HUES48 (cell line): ENCODE measurements around the gene NRN1.

Source experiments
- H3K27ac ChIP-seq: one replicate; pipeline ENCODE4 v1.7.0; 2013; ENCODE audit warnings: low read depth, low read length, inconsistent platforms
- H3K27me3 ChIP-seq: 2 replicates; pipeline ENCODE4 v1.6.1; 2013; ENCODE audit warnings: mild to moderate bottlenecking, low read length; ENCODE audit not compliant: control insufficient read depth, insufficient read depth
- H3K36me3 ChIP-seq: 2 replicates; pipeline ENCODE4 v1.6.1; 2013; ENCODE audit warnings: low read length; ENCODE audit not compliant: control insufficient read depth, insufficient read depth
- H3K4me1 ChIP-seq: 2 replicates; pipeline ENCODE4 v1.6.1; 2013; ENCODE audit warnings: mild to moderate bottlenecking, low read length; ENCODE audit not compliant: control insufficient read depth, insufficient read depth
- H3K4me3 ChIP-seq: 2 replicates; pipeline ENCODE4 v1.5.1; 2013; ENCODE audit warnings: mild to moderate bottlenecking, low read depth, low read length
- H3K9ac ChIP-seq: 2 replicates; pipeline ENCODE4 v1.6.1; 2013; ENCODE audit warnings: mild to moderate bottlenecking, low read depth, low read length, moderate library complexity
- H3K9me3 ChIP-seq: 2 replicates; pipeline ENCODE4 v1.6.1; 2013; ENCODE audit warnings: low read length; ENCODE audit not compliant: control insufficient read depth, insufficient read depth

The NRN1 gene

DNA sequence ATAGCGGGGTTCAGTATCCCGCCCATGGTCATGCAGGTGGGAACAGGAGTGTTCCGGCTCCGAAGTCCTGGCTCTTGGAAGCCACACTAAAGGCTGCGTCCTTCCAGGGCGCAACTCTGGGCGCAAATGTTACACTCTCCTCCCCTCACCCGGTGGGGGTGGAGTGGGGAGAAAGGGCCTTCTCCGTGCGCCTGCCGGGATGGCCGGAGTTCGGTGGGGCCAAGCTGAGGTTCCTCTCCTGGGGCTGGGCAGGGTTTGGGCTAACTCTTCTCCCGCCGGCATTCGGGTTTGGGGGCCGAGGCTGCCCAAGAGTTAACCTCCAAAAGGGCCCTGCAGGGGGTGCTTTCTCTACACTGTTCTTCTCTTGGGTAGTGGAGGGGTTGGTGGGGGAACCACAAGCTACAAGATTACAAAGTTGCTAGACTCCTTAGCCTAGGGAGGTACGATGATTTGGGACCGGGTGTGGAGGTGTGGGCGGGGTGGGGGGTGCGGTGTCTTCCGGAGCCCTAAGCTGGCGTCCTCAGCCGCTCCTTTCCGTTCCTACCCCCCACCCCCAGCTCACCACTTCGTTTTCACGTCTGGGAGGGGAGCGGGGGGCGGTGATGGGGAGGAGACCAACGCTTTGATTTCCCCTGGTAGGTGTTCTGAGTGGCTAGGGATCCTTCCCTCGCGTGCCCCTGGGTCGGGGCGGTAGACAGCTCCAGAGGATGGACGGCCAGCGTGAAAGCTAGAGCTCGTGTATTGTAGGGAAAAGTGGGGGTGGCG lies 12.3 kb downstream of the NRN1 start:
- Histone ChIP-seq H3K9ac (no peak overlapping the region), H3K4me3 (peak overlapping the region; percentile 35), H3K27ac (no peak overlapping the region), H3K36me3 (no peaks in the 10 kb centered on the region), H3K9me3 (no peaks in the 10 kb centered on the region), H3K4me1 (peaks cover 25% of the 10 kb centered on the region), H3K27me3 (peaks cover 92% of the 10 kb centered on the region)

GRCh38 chr6:5992551-5993225 lies 14.0 kb downstream of the NRN1 start:
- Histone ChIP-seq H3K4me3 (no peak overlapping the region), H3K9ac (no peak overlapping the region), H3K27ac (no peak overlapping the region), H3K4me1 (peaks cover 20% of the 10 kb centered on the region), H3K27me3 (peaks cover 80% of the 10 kb centered on the region), H3K36me3 (no peaks in the 10 kb centered on the region), H3K9me3 (no peaks in the 10 kb centered on the region)

GRCh38 chr6:5990786-5991185 lies 15.9 kb downstream of the NRN1 start:
- H3K9me3 ChIP-seq, result no peaks in the 10 kb centered on the region
- H3K27me3 ChIP-seq, result peaks cover 61% of the 10 kb centered on the region
- H3K4me1 ChIP-seq, result peaks cover 18% of the 10 kb centered on the region
- no peaks in the 10 kb centered on the region for H3K36me3 ChIP-seq
- no peak overlapping the region for H3K27ac ChIP-seq
- no peak overlapping the region for H3K4me3 ChIP-seq
- no peak overlapping the region for H3K9ac ChIP-seq

DNA sequence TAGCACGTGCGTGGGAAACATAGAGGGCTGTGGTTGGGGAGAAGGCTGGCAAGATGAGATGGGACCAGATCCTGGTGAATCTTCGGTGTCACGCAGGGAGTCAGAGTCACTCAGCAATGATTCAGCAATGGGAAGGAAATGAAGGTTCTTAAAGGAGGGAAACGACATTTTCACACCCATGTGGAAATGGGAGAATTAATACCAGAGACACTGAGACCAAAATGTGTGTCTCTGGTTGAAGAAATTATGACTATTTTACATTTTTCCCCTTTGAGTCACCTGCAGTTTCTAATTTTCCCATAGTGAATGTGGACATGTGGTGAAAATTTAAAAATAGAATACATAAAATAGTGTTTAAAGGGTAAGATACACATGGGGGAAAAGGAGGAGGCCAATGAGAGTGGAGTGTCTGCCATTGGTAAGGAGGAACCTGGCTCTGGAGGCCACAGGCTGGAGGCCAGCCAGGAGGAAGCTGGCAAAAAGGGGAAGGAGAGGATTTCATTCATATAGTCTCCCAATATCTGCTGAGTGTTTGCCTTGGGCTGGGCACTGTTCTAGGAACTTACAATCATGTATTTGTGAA lies 17.5 kb downstream of the NRN1 start:
- Histone ChIP-seq H3K27me3 (peaks cover 45% of the 10 kb centered on the region), H3K9me3 (no peaks in the 10 kb centered on the region), H3K9ac (no peak overlapping the region), H3K27ac (no peak overlapping the region), H3K4me1 (peaks cover 9% of the 10 kb centered on the region), H3K36me3 (no peaks in the 10 kb centered on the region), H3K4me3 (no peak overlapping the region)

- no peaks in the 10 kb centered on the region for H3K36me3 ChIP-seq
- H3K9ac ChIP-seq, result no peak overlapping the region
- H3K4me1 ChIP-seq, result no peaks in the 10 kb centered on the region
- no peaks in the 10 kb centered on the region for H3K9me3 ChIP-seq
- peaks cover 25% of the 10 kb centered on the region for H3K27me3 ChIP-seq
- no peak overlapping the region for H3K4me3 ChIP-seq
- no peak overlapping the region for H3K27ac ChIP-seq
Measured at GRCh38 chr6:5986861-5987260, 19.9 kb downstream of the NRN1 start.

DNA sequence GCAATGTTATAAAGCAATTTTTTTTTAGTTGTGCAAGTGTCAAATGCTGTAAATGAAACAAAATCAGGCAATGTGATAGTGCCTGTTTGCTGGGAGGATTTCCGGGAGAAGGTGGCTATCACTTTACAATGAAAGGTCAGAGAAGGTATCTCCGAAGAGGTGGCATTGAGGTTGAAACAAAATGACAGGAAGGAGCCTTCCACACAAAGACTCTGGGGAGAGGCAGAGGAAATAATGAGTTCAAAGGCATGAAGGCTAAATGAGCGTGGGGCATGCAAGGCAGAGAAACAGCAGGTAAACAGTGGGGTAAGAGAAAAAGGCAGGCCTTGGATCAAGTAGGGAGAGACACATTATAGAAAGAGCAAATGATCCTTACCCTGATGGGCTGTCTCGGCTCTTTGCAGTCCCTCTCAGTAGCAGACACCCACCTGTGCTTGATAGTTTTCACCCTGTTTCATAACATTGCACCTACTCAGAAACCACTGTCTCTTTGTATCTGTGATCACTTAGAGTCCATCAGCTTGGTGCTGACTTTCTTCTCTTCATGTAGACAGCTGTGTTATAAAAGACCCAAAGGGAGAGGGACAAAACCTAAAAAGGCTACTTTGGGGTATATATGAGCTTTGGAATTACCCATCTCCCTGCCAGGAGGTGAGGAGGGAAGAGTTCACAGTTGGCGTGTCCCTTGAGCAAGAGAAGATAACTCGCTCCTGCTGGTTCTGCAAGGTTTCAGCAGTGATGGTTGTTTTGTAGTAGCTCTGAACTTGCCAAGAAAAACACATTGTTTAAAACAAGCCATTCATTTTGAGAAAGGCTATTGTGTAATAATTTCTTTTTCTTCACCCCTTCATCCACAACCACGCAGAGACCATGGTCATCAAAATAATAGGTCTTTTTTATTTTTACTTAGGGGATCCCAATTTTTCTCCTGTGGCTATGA lies 22.3 kb downstream of the NRN1 start:
- H3K4me1 ChIP-seq, result no peaks in the 10 kb centered on the region
- no peaks in the 10 kb centered on the region for H3K9me3 ChIP-seq
- H3K27me3 ChIP-seq, result peaks cover 9% of the 10 kb centered on the region; the same call in 1 of the 2 replicates
- H3K9ac ChIP-seq, result no peak overlapping the region
- H3K36me3 ChIP-seq, result no peaks in the 10 kb centered on the region
- no peak overlapping the region for H3K4me3 ChIP-seq
- H3K27ac ChIP-seq, result no peak overlapping the region

GRCh38 chr6:5981126-5982026 lies 25.3 kb downstream of the NRN1 start:
- Histone ChIP-seq H3K9me3 (no peaks in the 10 kb centered on the region), H3K4me3 (no peak overlapping the region), H3K27ac (no peak overlapping the region), H3K4me1 (no peaks in the 10 kb centered on the region), H3K27me3 (peaks cover 4% of the 10 kb centered on the region; the same call in 1 of the 2 replicates), H3K9ac (no peak overlapping the region), H3K36me3 (no peaks in the 10 kb centered on the region)

DNA sequence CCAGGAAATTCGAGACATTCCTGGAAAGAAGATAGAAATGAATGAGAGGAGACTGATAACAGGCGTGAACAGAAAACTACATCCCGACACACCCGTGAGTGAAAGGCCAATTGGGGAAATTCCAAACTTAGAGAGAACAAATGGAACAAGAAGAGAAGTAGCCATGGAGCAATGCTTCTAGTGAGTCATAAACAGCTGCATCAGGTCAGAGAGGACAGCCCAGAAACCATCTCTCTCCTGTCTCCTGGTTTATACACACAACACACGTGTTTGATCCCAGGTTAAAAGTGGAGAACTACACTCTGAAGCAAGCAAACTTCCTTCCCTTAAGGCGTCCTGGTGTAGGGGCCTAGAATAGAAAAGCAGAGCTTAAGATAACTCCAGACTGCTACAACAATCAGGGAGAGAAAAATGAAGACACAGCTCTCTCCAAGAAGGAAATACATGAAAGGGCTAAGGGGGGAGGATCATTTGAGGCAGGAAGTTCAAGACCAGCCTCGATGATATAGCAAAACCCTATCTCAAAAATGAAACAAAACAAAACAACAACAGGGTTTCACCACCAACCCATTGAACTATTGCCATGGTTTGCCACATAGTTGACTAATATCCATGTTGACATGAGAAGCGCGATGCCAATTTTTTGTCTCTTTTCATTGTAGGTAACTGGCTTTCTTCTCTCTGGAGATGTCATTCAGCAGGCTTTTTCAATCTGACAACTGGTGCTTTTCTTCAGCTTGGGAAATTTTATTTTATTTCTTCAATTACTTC lies 26.9 kb downstream of the NRN1 start:
- Histone ChIP-seq H3K36me3 (no peaks in the 10 kb centered on the region), H3K27ac (no peak overlapping the region), H3K27me3 (peaks cover 4% of the 10 kb centered on the region; the same call in 1 of the 2 replicates), H3K9me3 (no peaks in the 10 kb centered on the region), H3K9ac (no peak overlapping the region), H3K4me3 (no peak overlapping the region), H3K4me1 (no peaks in the 10 kb centered on the region)

- Histone ChIP-seq H3K36me3 (no peaks in the 10 kb centered on the region), H3K4me3 (no peak overlapping the region), H3K27ac (no peak overlapping the region)
Measured at GRCh38 chr6:5976811-5977210, 29.9 kb downstream of the NRN1 start.

More at GRCh38 chr6:5976811-5977210, 29.9 kb downstream of the NRN1 start:
- Histone ChIP-seq H3K27me3 (no peaks in the 10 kb centered on the region), H3K9ac (no peak overlapping the region), H3K4me1 (no peaks in the 10 kb centered on the region), H3K9me3 (no peaks in the 10 kb centered on the region)
